Measurements from ENCODE around the gene SPARCL1. TPM values are rescaled to one million over a fixed set of nuclear protein-coding genes. Genes with fewer than 3 reads are reported as not detected.

The SPARCL1 gene
- total RNA-seq, 1 experiment from 2014 or later = 0.85 TPM

- Mint-ChIP-seq H3K36me3 (no peaks in the 10 kb centered on the region), H3K9me3 (no peaks in the 10 kb centered on the region), H3K4me3 (no peak overlapping the region), H3K27me3 (ENCODE audit: low read depth) (no peaks in the 10 kb centered on the region; the same call in 1 of the 2 replicates), H3K4me1 (peaks cover 16% of the 10 kb centered on the region), H3K27ac (no peak overlapping the region)
- ChIA-PET POLR2A (no interaction called here), CTCF (interaction anchor here (1.1 kb wide), 1 partner anchor 296 kb away, joined by 3 read pairs; no protein-coding TSS in a partner anchor)
- no peak for DNase-seq (ENCODE audit: low spot score)
- no peak for ATAC-seq
- TF ChIP-seq ZNF396 (CRISPR knock-in tag; IDR thresholded peaks at IDR 0.05; ENCODE audit: borderline replicate concordance) = no peak
- no peak for TF ChIP-seq USF2 (CRISPR knock-in tag; IDR thresholded peaks at IDR 0.05)
- no peak for TF ChIP-seq JUN (CRISPR knock-in tag; IDR thresholded peaks at IDR 0.05)
- TF ChIP-seq SP1 (CRISPR knock-in tag; conservative IDR thresholded peaks at IDR 0.05) = no peak
- TF ChIP-seq, protein P1, sequence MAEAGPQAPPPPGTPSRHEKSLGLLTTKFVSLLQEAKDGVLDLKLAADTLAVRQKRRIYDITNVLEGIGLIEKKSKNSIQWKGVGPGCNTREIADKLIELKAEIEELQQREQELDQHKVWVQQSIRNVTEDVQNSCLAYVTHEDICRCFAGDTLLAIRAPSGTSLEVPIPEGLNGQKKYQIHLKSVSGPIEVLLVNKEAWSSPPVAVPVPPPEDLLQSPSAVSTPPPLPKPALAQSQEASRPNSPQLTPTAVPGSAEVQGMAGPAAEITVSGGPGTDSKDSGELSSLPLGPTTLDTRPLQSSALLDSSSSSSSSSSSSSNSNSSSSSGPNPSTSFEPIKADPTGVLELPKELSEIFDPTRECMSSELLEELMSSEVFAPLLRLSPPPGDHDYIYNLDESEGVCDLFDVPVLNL (CRISPR knock-in tag; IDR thresholded peaks at IDR 0.05; ENCODE audit: borderline replicate concordance, low read depth) = no peak
- no peak for TF ChIP-seq ATF2 (CRISPR knock-in tag; IDR thresholded peaks at IDR 0.05; ENCODE audit: borderline replicate concordance, low read depth)
- TF ChIP-seq OVOL2 (CRISPR knock-in tag; IDR thresholded peaks at IDR 0.05; ENCODE audit: borderline replicate concordance) = no peak
- TF ChIP-seq, protein P2, sequence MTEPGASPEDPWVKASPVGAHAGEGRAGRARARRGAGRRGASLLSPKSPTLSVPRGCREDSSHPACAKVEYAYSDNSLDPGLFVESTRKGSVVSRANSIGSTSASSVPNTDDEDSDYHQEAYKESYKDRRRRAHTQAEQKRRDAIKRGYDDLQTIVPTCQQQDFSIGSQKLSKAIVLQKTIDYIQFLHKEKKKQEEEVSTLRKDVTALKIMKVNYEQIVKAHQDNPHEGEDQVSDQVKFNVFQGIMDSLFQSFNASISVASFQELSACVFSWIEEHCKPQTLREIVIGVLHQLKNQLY (CRISPR knock-in tag; IDR thresholded peaks at IDR 0.05) = no peak
- no peak for TF ChIP-seq ZBTB21 (CRISPR knock-in tag; IDR thresholded peaks at IDR 0.05; ENCODE audit: borderline replicate concordance)
- TF ChIP-seq, protein P3, sequence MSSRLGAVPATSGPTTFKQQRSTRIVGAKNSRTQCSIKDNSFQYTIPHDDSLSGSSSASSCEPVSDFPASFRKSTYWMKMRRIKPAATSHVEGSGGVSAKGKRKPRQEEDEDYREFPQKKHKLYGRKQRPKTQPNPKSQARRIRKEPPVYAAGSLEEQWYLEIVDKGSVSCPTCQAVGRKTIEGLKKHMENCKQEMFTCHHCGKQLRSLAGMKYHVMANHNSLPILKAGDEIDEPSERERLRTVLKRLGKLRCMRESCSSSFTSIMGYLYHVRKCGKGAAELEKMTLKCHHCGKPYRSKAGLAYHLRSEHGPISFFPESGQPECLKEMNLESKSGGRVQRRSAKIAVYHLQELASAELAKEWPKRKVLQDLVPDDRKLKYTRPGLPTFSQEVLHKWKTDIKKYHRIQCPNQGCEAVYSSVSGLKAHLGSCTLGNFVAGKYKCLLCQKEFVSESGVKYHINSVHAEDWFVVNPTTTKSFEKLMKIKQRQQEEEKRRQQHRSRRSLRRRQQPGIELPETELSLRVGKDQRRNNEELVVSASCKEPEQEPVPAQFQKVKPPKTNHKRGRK (CRISPR knock-in tag; IDR thresholded peaks at IDR 0.05; ENCODE audit: borderline replicate concordance) = no peak
- TF ChIP-seq ZNF317 (CRISPR knock-in tag; IDR thresholded peaks at IDR 0.05; ENCODE audit: borderline replicate concordance, low read depth) = no peak
- TF ChIP-seq ATF3 (CRISPR knock-in tag; conservative IDR thresholded peaks at IDR 0.05) = no peak
- TF ChIP-seq ATF1 (CRISPR knock-in tag; IDR thresholded peaks at IDR 0.05) = no peak
- no peak for TF ChIP-seq GABPB1 (CRISPR knock-in tag; IDR thresholded peaks at IDR 0.05)
- TF ChIP-seq PRRX2 (CRISPR knock-in tag; IDR thresholded peaks at IDR 0.05) = no peak
- TF ChIP-seq NFATC4 (CRISPR knock-in tag; IDR thresholded peaks at IDR 0.05) = no peak
Observed at GRCh38 chr4:87553182-87553581, 24.0 kb upstream of the SPARCL1 start.

GRCh38 chr4:87551361-87551760 lies 22.2 kb upstream of the SPARCL1 start:
- Mint-ChIP-seq H3K4me3 (no peak overlapping the region), H3K9me3 (no peaks in the 10 kb centered on the region), H3K4me1 (peaks cover 16% of the 10 kb centered on the region), H3K27me3 (ENCODE audit: low read depth) (no peaks in the 10 kb centered on the region; the same call in 1 of the 2 replicates), H3K27ac (peak overlapping the region; percentile 61; the same call in 1 of the 2 replicates), H3K36me3 (no peaks in the 10 kb centered on the region)
- CTCF ChIA-PET = interaction anchor here (1.4 to 1.8 kb wide), 2 partner anchors 287 to 297 kb away, joined by 3 to 6 read pairs; no protein-coding TSS in a partner anchor
- ATAC-seq (peak; percentile 76), DNase-seq (ENCODE audit: low spot score) (no peak)
- POLR2A ChIA-PET = no interaction called here
- TF ChIP-seq HMGA2 (CRISPR knock-in tag; IDR thresholded peaks at IDR 0.05) (no peak), ZNF416 (CRISPR knock-in tag; IDR thresholded peaks at IDR 0.05) (no peak), GRHL2 (CRISPR knock-in tag; IDR thresholded peaks at IDR 0.05; ENCODE audit: insufficient replicate concordance, severe bottlenecking) (no peak), ZNF281 (CRISPR knock-in tag; IDR thresholded peaks at IDR 0.05) (no peak), FOXJ3 (CRISPR knock-in tag; IDR thresholded peaks at IDR 0.05; ENCODE audit: borderline replicate concordance) (no peak)
- TF ChIP-seq, protein P4, sequence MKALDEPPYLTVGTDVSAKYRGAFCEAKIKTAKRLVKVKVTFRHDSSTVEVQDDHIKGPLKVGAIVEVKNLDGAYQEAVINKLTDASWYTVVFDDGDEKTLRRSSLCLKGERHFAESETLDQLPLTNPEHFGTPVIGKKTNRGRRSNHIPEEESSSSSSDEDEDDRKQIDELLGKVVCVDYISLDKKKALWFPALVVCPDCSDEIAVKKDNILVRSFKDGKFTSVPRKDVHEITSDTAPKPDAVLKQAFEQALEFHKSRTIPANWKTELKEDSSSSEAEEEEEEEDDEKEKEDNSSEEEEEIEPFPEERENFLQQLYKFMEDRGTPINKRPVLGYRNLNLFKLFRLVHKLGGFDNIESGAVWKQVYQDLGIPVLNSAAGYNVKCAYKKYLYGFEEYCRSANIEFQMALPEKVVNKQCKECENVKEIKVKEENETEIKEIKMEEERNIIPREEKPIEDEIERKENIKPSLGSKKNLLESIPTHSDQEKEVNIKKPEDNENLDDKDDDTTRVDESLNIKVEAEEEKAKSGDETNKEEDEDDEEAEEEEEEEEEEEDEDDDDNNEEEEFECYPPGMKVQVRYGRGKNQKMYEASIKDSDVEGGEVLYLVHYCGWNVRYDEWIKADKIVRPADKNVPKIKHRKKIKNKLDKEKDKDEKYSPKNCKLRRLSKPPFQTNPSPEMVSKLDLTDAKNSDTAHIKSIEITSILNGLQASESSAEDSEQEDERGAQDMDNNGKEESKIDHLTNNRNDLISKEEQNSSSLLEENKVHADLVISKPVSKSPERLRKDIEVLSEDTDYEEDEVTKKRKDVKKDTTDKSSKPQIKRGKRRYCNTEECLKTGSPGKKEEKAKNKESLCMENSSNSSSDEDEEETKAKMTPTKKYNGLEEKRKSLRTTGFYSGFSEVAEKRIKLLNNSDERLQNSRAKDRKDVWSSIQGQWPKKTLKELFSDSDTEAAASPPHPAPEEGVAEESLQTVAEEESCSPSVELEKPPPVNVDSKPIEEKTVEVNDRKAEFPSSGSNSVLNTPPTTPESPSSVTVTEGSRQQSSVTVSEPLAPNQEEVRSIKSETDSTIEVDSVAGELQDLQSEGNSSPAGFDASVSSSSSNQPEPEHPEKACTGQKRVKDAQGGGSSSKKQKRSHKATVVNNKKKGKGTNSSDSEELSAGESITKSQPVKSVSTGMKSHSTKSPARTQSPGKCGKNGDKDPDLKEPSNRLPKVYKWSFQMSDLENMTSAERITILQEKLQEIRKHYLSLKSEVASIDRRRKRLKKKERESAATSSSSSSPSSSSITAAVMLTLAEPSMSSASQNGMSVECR (CRISPR knock-in tag; IDR thresholded peaks at IDR 0.05; ENCODE audit: borderline replicate concordance) = no peak
